Adrenal gland (tissue), 5 donors: ENCODE data around the gene CA5B.

Experiments
- POLR2A ChIP-seq, 2 donors: fragments of 450-650 bp; IDR thresholded peaks; one replicate each; pipeline ENCODE4 v1.6.1; 2017; ENCODE audit warnings: antibody characterized with exemption in 2 of 2, mild to moderate bottlenecking in 2 of 2, moderate library complexity in 1 of 2
- TF ChIP-seq, protein P1 (sequence below), 6 experiments: fragments of 450-650 bp in 4 of 6; fragments of 200-600 bp in 2 of 6; sonication (generic) in 1 of 6; IDR thresholded peaks; 1 replicate in 5 of 6; 2 replicates in 1 of 6; pipeline versions ENCODE4 v1.5.1 to v1.8.0; 2016 to 2021; ENCODE audit warnings: antibody characterized with exemption in 6 of 6, mild to moderate bottlenecking in 2 of 6, moderate library complexity in 1 of 6
- donor health status: DM: no; HTN: no; CAD: no.

DNA sequence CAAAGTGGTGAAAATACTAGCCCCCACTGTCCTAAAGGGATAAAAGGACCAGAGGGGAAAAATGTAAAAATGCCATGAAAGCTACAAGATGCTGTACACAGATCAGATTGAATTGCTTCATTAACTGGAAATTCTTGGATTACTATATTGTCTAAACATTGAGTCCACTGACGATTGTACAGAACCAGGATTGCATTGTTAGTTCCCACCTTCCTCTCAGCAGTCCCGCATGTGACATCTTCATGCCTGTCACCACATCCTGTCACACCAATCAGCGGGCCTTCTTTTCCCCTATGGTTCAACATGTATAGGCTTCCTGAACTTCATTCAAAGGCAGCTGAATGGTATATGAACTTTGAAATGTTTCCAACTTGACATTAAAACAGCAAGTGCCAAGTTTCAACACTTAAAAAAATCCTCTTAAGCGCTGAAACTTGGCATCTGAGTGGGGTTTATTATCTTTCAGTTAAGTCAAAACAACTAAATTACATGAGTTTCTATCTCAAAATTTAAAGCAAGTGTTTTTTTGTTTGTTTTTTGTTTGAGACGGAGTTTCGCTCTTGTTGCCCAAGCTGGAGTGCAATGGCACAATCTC, 76.8 kb downstream of the CA5B start:
- TF ChIP-seq POLR2A (IDR thresholded peaks at IDR 0.05) = no peak
- TF ChIP-seq, protein P1, sequence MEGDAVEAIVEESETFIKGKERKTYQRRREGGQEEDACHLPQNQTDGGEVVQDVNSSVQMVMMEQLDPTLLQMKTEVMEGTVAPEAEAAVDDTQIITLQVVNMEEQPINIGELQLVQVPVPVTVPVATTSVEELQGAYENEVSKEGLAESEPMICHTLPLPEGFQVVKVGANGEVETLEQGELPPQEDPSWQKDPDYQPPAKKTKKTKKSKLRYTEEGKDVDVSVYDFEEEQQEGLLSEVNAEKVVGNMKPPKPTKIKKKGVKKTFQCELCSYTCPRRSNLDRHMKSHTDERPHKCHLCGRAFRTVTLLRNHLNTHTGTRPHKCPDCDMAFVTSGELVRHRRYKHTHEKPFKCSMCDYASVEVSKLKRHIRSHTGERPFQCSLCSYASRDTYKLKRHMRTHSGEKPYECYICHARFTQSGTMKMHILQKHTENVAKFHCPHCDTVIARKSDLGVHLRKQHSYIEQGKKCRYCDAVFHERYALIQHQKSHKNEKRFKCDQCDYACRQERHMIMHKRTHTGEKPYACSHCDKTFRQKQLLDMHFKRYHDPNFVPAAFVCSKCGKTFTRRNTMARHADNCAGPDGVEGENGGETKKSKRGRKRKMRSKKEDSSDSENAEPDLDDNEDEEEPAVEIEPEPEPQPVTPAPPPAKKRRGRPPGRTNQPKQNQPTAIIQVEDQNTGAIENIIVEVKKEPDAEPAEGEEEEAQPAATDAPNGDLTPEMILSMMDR (IDR thresholded peaks at IDR 0.05) = no peak
